CD14-positive monocyte (primary cell): ENCODE results near the gene SRGAP1. TPM values are rescaled to one million over a fixed set of nuclear protein-coding genes. Genes with fewer than 3 reads are reported as not detected.

Experiments used
- DNase-seq, 3 donors: peaks; one replicate each; pipeline ENCODE4 v3.0.0-alpha.2; 2011 to 2022
- H2AFZ ChIP-seq: 2 replicates; pipeline ENCODE4 v1.6.0; 2012; ENCODE audit warnings: mild to moderate bottlenecking, low read depth, low read length, inconsistent platforms; ENCODE audit not compliant: insufficient read depth, poor library complexity, severe bottlenecking
- H3K27ac ChIP-seq, 2 donors: 1 replicate in 1 of 2; 2 replicates in 1 of 2; pipeline ENCODE4 v1.5.1; 2012 to 2013; ENCODE audit warnings: low read length in 2 of 2, control low read depth in 1 of 2, inconsistent platforms in 1 of 2, low read depth in 1 of 2, mild to moderate bottlenecking in 1 of 2
- H3K27me3 ChIP-seq, 2 donors: one replicate each; pipeline versions ENCODE4 v1.6.0 to v1.6.1; 2011 to 2013; ENCODE audit warnings: low read length in 2 of 2; ENCODE audit not compliant: control insufficient read depth in 2 of 2, insufficient read depth in 2 of 2
- H3K36me3 ChIP-seq, 2 donors: replicated peaks in 1 of 2; 1 replicate in 1 of 2; 2 replicates in 1 of 2; pipeline versions ENCODE4 v1.5.1 to v1.6.1; 2012 to 2013; ENCODE audit warnings: low read length in 2 of 2, control low read depth in 1 of 2, inconsistent platforms in 1 of 2, mild to moderate bottlenecking in 1 of 2; ENCODE audit not compliant: insufficient read depth in 2 of 2, control insufficient read depth in 1 of 2
- H3K4me1 ChIP-seq, 2 donors: 1 replicate in 1 of 2; 2 replicates in 1 of 2; pipeline versions ENCODE4 v1.5.1 to v1.6.1; 2012 to 2013; ENCODE audit warnings: low read length in 2 of 2, control low read depth in 1 of 2, inconsistent platforms in 1 of 2, mild to moderate bottlenecking in 1 of 2, moderate library complexity in 1 of 2; ENCODE audit not compliant: insufficient read depth in 2 of 2, control insufficient read depth in 1 of 2
- H3K4me2 ChIP-seq: replicated peaks from 2 replicates; pipeline ENCODE3; 2012; ENCODE audit warnings: low read length, moderate library complexity, mild to moderate bottlenecking; ENCODE audit not compliant: poor library complexity, severe bottlenecking; ENCODE audit errors: extremely low read depth
- H3K4me3 ChIP-seq, 3 experiments: fragments of 200-600 bp in 1 of 3; sonication (generic) in 1 of 3; replicated peaks in 1 of 3; 1 replicate in 2 of 3; 2 replicates in 1 of 3; pipeline ENCODE4 v1.5.1; 2011 to 2013; ENCODE audit warnings: low read length in 3 of 3, mild to moderate bottlenecking in 3 of 3, control low read depth in 2 of 3, low read depth in 2 of 3, inconsistent platforms in 1 of 3, moderate library complexity in 1 of 3
- H3K79me2 ChIP-seq: 2 replicates; pipeline ENCODE4 v1.6.0; 2012; ENCODE audit warnings: mild to moderate bottlenecking, control low read depth, inconsistent platforms, low read length, moderate library complexity; ENCODE audit not compliant: insufficient read depth
- H3K9ac ChIP-seq: 2 replicates; pipeline ENCODE4 v1.6.0; 2017; ENCODE audit warnings: low read length, mild to moderate bottlenecking; ENCODE audit not compliant: insufficient read depth, poor library complexity, severe bottlenecking
- H3K9me3 ChIP-seq, 2 donors: replicated peaks in 1 of 2; 1 replicate in 1 of 2; 2 replicates in 1 of 2; pipeline versions ENCODE4 v1.5.1 to v1.6.1; 2012 to 2013; ENCODE audit warnings: low read length in 2 of 2, control low read depth in 1 of 2; ENCODE audit not compliant: control insufficient read depth in 1 of 2, insufficient read depth in 1 of 2
- H4K20me1 ChIP-seq: 2 replicates; pipeline ENCODE4 v1.6.0; 2012; ENCODE audit warnings: mild to moderate bottlenecking, low read length, control low read depth, moderate library complexity; ENCODE audit not compliant: insufficient read depth
- H3K27ac Mint-ChIP-seq, 7 donors: one replicate each; pipeline ENCODE4 v1.8.0; 2020; ENCODE audit warnings: mild to moderate bottlenecking in 7 of 7, mixed read lengths in 7 of 7, moderate library complexity in 6 of 7, inconsistent platforms in 2 of 7
- H3K27me3 Mint-ChIP-seq, 3 donors: one replicate each; pipeline ENCODE4 v1.8.0; 2021 to 2022; ENCODE audit warnings: low read depth in 3 of 3, mild to moderate bottlenecking in 3 of 3, mixed read lengths in 3 of 3, moderate library complexity in 3 of 3, inconsistent platforms in 1 of 3
- H3K36me3 Mint-ChIP-seq, 2 donors: one replicate each; pipeline ENCODE4 v1.8.0; 2020; ENCODE audit warnings: mixed read lengths in 2 of 2, inconsistent platforms in 1 of 2, mild to moderate bottlenecking in 1 of 2
- H3K4me1 Mint-ChIP-seq: one replicate; pipeline ENCODE4 v1.8.0; 2020; ENCODE audit warnings: mild to moderate bottlenecking, mixed read lengths
- H3K4me3 Mint-ChIP-seq, 2 donors: one replicate each; pipeline ENCODE4 v1.8.0; 2020; ENCODE audit warnings: mild to moderate bottlenecking in 2 of 2, mixed read lengths in 2 of 2, moderate library complexity in 1 of 2
- H3K9me3 Mint-ChIP-seq, 7 donors: one replicate each; pipeline ENCODE4 v1.8.0; 2020 to 2022; ENCODE audit warnings: mixed read lengths in 7 of 7, mild to moderate bottlenecking in 6 of 7, moderate library complexity in 6 of 7, inconsistent platforms in 2 of 7
- CTCF ChIP-seq: fragments of 200-600 bp; IDR thresholded peaks from one replicate; pipeline ENCODE4 v1.8.0; 2022; ENCODE audit warnings: antibody characterized with exemption, mild to moderate bottlenecking
- WGBS: methylation state at CpG from one replicate; pipeline ENCODE4 v1.1.5; 2013; ENCODE audit warnings: missing lambda C conversion rate; ENCODE audit not compliant: insufficient coverage; 5-methylcytosine and 5-hydroxymethylcytosine counted together
- intact Hi-C, 2 donors: fragments of 100-400 bp; cut with micrococcal nuclease; formaldehyde crosslinking; loops; one replicate each; pipeline versions ENCODE4 v1.15.0 to v1.15.1; 2023
- polyA plus RNA-seq, 3 donors: library from polyadenylated mRNA; depleted of rRNA in 1 of 3; unstranded in 2 of 3; stranded (reverse) in 1 of 3; fragments of 300-500 nt in 2 of 3; fragments of >200 nt in 1 of 3; fragmentation: Illumina TruSeq in 2 of 3; gene quantifications; 1 replicate in 2 of 3; 2 replicates in 1 of 3; pipeline ENCODE4 v1.2.3, GENCODE V29; 2012 to 2021

Gene SRGAP1
- polyA plus RNA-seq, 3 donors: 0.05 to 0.52 (median 0.07) TPM

- Histone ChIP-seq H3K4me1 (no peaks in the 10 kb centered on the region), H2AFZ (no peak overlapping the region), H3K27ac (no peak overlapping the region), H3K36me3 (no peaks in the 10 kb centered on the region), H3K4me2 (no peak overlapping the region), H3K9me3 (no peaks in the 10 kb centered on the region), H3K4me3 (no peak overlapping the region), H3K27me3 (no peaks in the 10 kb centered on the region), H3K9ac (no peak overlapping the region), H4K20me1 (no peaks in the 10 kb centered on the region), H3K79me2 (no peaks in the 10 kb centered on the region)
- no peaks in the 10 kb centered on the region for H3K36me3 Mint-ChIP-seq
- peaks cover 5% of the 10 kb centered on the region for H3K4me1 Mint-ChIP-seq
- intact Hi-C loops: no loop called here
- WGBS: 98% methylated on average over 5 of the region's 5 CpGs
- no peak overlapping the region for H3K4me3 Mint-ChIP-seq
- no peak for DNase-seq
- H3K27ac Mint-ChIP-seq: no peak overlapping the region
- peaks cover 0 to 5% (median 0%) of the 10 kb centered on the region in 7 donors for H3K9me3 Mint-ChIP-seq
- no peak for TF ChIP-seq CTCF
- H3K27me3 Mint-ChIP-seq: peaks cover 2 to 5% (median 4%) of the 10 kb centered on the region in 3 donors
Observed at GRCh38 chr12:64145226-64145625, 300.7 kb downstream of the SRGAP1 start.

- H3K4me1 ChIP-seq: no peaks in the 10 kb centered on the region
- Mint-ChIP-seq H3K9me3 (peaks cover 0 to 3% (median 0%) of the 10 kb centered on the region in 7 donors), H3K27me3 (peaks cover 2 to 5% (median 4%) of the 10 kb centered on the region in 3 donors), H3K4me1 (peaks cover 5% of the 10 kb centered on the region), H3K27ac (peak overlapping the region in 1 of 7 donors; percentile 34), H3K36me3 (no peaks in the 10 kb centered on the region), H3K4me3 (peak overlapping the region in 1 of 2 donors; percentile 29)
- H2AFZ ChIP-seq: no peak overlapping the region
- H3K27me3 ChIP-seq: no peaks in the 10 kb centered on the region
- no peak overlapping the region for H3K4me3 ChIP-seq
- TF ChIP-seq CTCF: no peak
- DNase-seq: no peak
- no peaks in the 10 kb centered on the region for H3K36me3 ChIP-seq
- H4K20me1 ChIP-seq: no peaks in the 10 kb centered on the region
- no peaks in the 10 kb centered on the region for H3K79me2 ChIP-seq
- no peaks in the 10 kb centered on the region for H3K9me3 ChIP-seq
- no peak overlapping the region for H3K9ac ChIP-seq
- H3K4me2 ChIP-seq: no peak overlapping the region
- H3K27ac ChIP-seq: no peak overlapping the region
- 67% methylated on average over 11 of the region's 21 CpGs for WGBS
- intact Hi-C loops: no loop called here
Observed at GRCh38 chr12:64147011-64147631, 302.6 kb downstream of the SRGAP1 start.
